ENCODE results near the gene ELF3.

DNA sequence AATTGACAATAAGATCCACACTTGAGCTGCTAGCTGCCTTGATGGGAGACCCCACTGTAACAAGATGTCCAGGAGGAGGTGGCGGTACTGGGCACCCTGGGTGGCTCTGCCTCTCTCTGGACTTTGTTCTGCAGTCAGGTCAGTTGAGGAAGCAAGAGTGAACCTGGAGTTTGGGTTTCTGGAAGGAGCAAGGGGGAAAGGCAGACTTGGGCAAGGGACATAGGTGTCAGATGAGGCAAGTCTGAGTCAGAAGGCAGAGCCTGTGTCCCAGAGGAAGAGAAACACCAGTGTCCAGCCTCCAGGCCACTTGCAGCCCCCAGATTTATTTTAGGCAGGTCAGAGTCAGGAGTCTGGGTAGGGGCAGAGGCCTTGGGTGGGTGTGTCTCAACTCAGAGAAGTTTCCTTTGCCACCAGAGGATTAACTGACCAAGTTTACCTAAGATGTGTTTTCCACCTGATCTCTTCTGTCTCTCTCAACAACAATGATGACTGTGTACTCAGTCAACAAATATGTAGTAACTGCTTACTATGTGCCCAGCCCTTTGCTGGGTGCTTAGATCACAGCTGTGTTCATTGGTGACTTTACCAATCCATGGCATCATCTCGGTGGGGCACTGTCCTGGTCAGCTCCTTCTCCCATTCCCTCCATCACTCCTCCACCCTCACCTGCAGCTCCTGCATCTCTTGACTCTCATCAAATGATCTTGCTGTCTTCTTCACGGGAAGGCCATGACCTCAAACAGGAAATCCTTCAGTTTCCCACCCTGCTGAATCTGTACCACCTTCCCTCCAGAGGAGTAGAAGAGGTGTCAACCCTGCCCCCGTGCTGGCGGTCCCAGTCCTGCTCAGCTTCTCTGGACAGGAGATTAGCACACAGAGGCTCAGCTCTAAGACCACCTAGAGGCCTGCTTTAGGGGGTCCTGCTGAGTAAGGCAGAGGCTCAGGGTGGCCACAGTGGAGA lies 36.6 kb downstream of the ELF3 start:
- TF ChIP-seq, protein P1, sequence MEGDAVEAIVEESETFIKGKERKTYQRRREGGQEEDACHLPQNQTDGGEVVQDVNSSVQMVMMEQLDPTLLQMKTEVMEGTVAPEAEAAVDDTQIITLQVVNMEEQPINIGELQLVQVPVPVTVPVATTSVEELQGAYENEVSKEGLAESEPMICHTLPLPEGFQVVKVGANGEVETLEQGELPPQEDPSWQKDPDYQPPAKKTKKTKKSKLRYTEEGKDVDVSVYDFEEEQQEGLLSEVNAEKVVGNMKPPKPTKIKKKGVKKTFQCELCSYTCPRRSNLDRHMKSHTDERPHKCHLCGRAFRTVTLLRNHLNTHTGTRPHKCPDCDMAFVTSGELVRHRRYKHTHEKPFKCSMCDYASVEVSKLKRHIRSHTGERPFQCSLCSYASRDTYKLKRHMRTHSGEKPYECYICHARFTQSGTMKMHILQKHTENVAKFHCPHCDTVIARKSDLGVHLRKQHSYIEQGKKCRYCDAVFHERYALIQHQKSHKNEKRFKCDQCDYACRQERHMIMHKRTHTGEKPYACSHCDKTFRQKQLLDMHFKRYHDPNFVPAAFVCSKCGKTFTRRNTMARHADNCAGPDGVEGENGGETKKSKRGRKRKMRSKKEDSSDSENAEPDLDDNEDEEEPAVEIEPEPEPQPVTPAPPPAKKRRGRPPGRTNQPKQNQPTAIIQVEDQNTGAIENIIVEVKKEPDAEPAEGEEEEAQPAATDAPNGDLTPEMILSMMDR (IDR thresholded peaks at IDR 0.05; ENCODE audit: low read depth, low read length, missing input control) = no peak
- TF ChIP-seq TAF1 (conservative IDR thresholded peaks at IDR 0.05) (no peak), GABPA (IDR thresholded peaks at IDR 0.05 in 1 of 2, conservative IDR thresholded peaks at IDR 0.05 in 1 of 2) (no peak), SP1 (IDR thresholded peaks at IDR 0.05) (no peak), RAD21 (IDR thresholded peaks at IDR 0.05) (no peak), NR2F2 (IDR thresholded peaks at IDR 0.05) (no peak), RXRA (IDR thresholded peaks at IDR 0.05) (no peak)

Data from liver (tissue), 3 donors.